Astrocyte (in vitro differentiated cells and primary cell): ENCODE measurements around the gene TGFB1. TPM values are rescaled to one million over a fixed set of nuclear protein-coding genes. Genes with fewer than 3 reads are reported as not detected.
A peak's percentile ranks its signal among the peaks of the same experiment; 100 is the strongest.

Experiments used
- DNase-seq: peaks from one replicate; pipeline ENCODE4 v3.0.0-alpha.2; 2010; ENCODE audit warnings: low read depth
- FAIRE-seq: peaks from 2 replicates; lab custom pipeline; 2011; peaks lifted over from hg19 to GRCh38; lab: Jason Lieb, UNC
- H2AFZ ChIP-seq: 2 replicates; pipeline ENCODE4 v1.6.0; 2012; ENCODE audit warnings: low read depth, low read length, inconsistent platforms
- H3K27ac ChIP-seq: 2 replicates; pipeline ENCODE4 v1.5.1; 2011; ENCODE audit warnings: low read depth, low read length, inconsistent platforms
- H3K27me3 ChIP-seq: 2 replicates; pipeline ENCODE4 v1.6.0; 2011; ENCODE audit warnings: low read length, inconsistent platforms; ENCODE audit not compliant: insufficient read depth
- H3K36me3 ChIP-seq: 2 replicates; pipeline ENCODE4 v1.5.1; 2011; ENCODE audit warnings: low read length, inconsistent platforms; ENCODE audit not compliant: insufficient read depth
- H3K4me1 ChIP-seq: 2 replicates; pipeline ENCODE4 v1.5.1; 2011; ENCODE audit warnings: low read length, inconsistent platforms; ENCODE audit not compliant: insufficient read depth
- H3K4me2 ChIP-seq: 2 replicates; pipeline ENCODE4 v1.6.0; 2012; ENCODE audit warnings: low read length, inconsistent platforms
- H3K4me3 ChIP-seq: 2 replicates; pipeline ENCODE4 v1.5.1; 2011; ENCODE audit warnings: low read depth, mild to moderate bottlenecking, low read length, inconsistent platforms; ENCODE audit not compliant: insufficient read depth
- H3K79me2 ChIP-seq: 2 replicates; pipeline ENCODE4 v1.6.0; 2012; ENCODE audit warnings: mild to moderate bottlenecking, low read length, inconsistent platforms; ENCODE audit not compliant: insufficient read depth
- H3K9ac ChIP-seq: 2 replicates; pipeline ENCODE4 v1.6.0; 2012; ENCODE audit warnings: mild to moderate bottlenecking, low read length, inconsistent platforms
- H3K9me3 ChIP-seq: 2 replicates; pipeline ENCODE4 v1.5.1; 2012; ENCODE audit warnings: low read depth, mild to moderate bottlenecking, low read length, inconsistent platforms; ENCODE audit not compliant: insufficient read depth
- H4K20me1 ChIP-seq: 2 replicates; pipeline ENCODE4 v1.6.0; 2012; ENCODE audit warnings: low read length, inconsistent platforms; ENCODE audit not compliant: insufficient read depth
- H3K27ac Mint-ChIP-seq: one replicate; pipeline ENCODE4 v1.8.0; 2021; ENCODE audit warnings: mild to moderate bottlenecking, mixed read lengths; ENCODE audit not compliant: unreplicated experiment
- H3K27me3 Mint-ChIP-seq: one replicate; pipeline ENCODE4 v1.8.0; 2021; ENCODE audit warnings: low read depth, mixed read lengths; ENCODE audit not compliant: unreplicated experiment
- H3K36me3 Mint-ChIP-seq: one replicate; pipeline ENCODE4 v1.8.0; 2021; ENCODE audit warnings: low read depth, mixed read lengths; ENCODE audit not compliant: unreplicated experiment
- H3K4me1 Mint-ChIP-seq: one replicate; pipeline ENCODE4 v1.8.0; 2021; ENCODE audit warnings: low read depth, mixed read lengths; ENCODE audit not compliant: unreplicated experiment
- H3K4me3 Mint-ChIP-seq: one replicate; pipeline ENCODE4 v1.8.0; 2021; ENCODE audit warnings: mild to moderate bottlenecking, moderate library complexity, mixed read lengths; ENCODE audit not compliant: unreplicated experiment
- H3K9me3 Mint-ChIP-seq: one replicate; pipeline ENCODE4 v1.8.0; 2021; ENCODE audit warnings: mild to moderate bottlenecking, mixed read lengths; ENCODE audit not compliant: unreplicated experiment
- EZH2 ChIP-seq: IDR thresholded peaks from 2 replicates; pipeline ENCODE4 v1.6.1; 2012; ENCODE audit warnings: mild to moderate bottlenecking, low read length, inconsistent platforms; ENCODE audit not compliant: insufficient read depth
- total RNA-seq: library from RNA; stranded (reverse); gene quantifications from 2 replicates; pipeline ENCODE4 v1.2.1, GENCODE V29; 2021
- TF ChIP-seq, protein P1 (sequence below): IDR thresholded peaks from 2 replicates; pipeline ENCODE4 v1.5.1; 2011; ENCODE audit warnings: low read depth, mild to moderate bottlenecking, inconsistent platforms, low read length, moderate library complexity; ENCODE audit not compliant: insufficient read depth

Gene TGFB1
- total RNA-seq, 1 donor from 2014 or later = 155 TPM

DNA sequence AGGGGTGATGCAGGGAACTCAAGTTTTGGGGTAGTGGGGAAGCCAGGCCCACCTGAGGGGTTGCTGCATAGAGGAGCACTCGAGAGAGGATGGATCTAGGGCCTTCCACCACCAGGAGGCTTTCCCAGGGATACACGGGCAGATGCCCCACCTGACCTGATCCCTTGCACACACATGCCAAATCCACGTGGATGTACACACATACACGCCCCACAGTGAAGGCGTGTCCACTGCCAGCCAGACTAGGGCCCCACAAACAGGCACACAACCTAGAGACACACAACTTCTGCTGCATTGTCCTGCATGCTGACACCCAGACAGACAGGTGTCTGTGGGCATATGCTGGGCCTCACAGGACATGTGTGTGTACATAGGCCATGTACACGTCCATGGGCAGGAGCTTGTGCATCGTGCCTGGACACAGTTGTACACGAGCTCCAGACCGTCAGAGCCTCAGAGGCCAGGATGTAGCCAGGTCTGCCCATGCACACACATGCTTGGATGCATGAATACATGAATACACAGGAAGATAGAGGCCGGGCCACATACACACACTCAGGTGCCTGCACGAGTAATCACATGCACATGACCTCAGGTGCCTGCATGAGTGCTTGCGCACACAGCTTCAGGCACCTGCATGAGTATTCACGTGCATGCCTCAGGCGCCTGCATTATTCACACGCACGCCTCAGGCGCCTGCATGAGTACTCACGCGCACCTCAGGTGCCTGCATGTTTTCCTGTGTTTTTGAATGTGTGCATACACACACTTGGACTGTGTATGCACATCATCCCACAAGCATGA lies 34.8 kb downstream of the TGFB1 start:
- DNase-seq (no peak), FAIRE-seq (no peak)
- Histone ChIP-seq H3K9me3 (no peaks in the 10 kb centered on the region), H3K4me1 (peaks cover 32% of the 10 kb centered on the region), H3K4me3 (no peak overlapping the region), H3K27ac (no peak overlapping the region), H4K20me1 (peaks cover 53% of the 10 kb centered on the region), H3K79me2 (peaks cover 13% of the 10 kb centered on the region), H3K9ac (no peak overlapping the region), H2AFZ (no peak overlapping the region), H3K4me2 (no peak overlapping the region), H3K27me3 (no peaks in the 10 kb centered on the region), H3K36me3 (peaks cover 20% of the 10 kb centered on the region)
- no peak for TF ChIP-seq EZH2
- Mint-ChIP-seq H3K9me3 (no peaks in the 10 kb centered on the region), H3K36me3 (peaks cover 21% of the 10 kb centered on the region), H3K4me1 (peaks cover 30% of the 10 kb centered on the region), H3K4me3 (no peak overlapping the region), H3K27ac (peak overlapping the region; percentile 18), H3K27me3 (no peaks in the 10 kb centered on the region)

DNA sequence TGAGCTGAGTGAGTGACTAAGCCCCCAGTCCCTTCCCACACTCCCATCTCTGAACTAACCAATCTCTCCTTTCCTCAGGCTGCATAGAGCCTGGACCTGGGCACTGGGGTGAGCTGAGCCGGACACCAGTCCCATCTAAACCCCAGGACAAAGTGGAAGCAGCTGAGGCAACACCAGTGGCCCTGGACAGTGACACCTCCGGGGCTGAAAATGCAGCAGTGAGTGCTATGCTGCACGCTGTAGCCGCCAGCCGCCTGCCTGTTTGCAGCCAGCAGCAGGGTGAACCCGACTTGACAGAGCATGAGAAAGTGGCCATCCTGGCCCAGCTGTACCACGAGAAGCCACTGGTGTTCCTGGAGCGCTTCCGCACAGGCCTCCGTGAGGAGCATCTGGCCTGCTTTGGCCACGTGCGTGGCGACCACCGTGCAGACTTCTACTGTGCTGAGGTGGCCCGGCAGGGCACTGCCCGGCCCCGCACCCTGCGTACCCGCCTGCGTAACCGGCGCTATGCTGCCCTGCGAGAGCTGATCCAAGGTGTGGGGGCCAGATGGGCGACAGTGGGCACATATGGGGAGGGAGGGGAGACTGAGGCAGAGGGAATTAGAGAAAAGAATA lies 37.3 kb downstream of the TGFB1 start:
- FAIRE-seq = no peak
- Mint-ChIP-seq H3K27me3 (no peaks in the 10 kb centered on the region), H3K4me3 (no peak overlapping the region), H3K36me3 (peaks cover 28% of the 10 kb centered on the region), H3K4me1 (peaks cover 29% of the 10 kb centered on the region), H3K27ac (no peak overlapping the region), H3K9me3 (no peaks in the 10 kb centered on the region)
- Histone ChIP-seq H3K36me3 (peaks cover 27% of the 10 kb centered on the region), H3K9ac (no peak overlapping the region), H3K79me2 (peaks cover 37% of the 10 kb centered on the region), H3K4me3 (no peak overlapping the region), H3K9me3 (no peaks in the 10 kb centered on the region), H3K27ac (no peak overlapping the region), H3K4me2 (no peak overlapping the region), H3K27me3 (no peaks in the 10 kb centered on the region), H2AFZ (no peak overlapping the region), H4K20me1 (peaks cover 71% of the 10 kb centered on the region), H3K4me1 (peaks cover 11% of the 10 kb centered on the region)
- DNase-seq = no peak
- TF ChIP-seq, protein P1, sequence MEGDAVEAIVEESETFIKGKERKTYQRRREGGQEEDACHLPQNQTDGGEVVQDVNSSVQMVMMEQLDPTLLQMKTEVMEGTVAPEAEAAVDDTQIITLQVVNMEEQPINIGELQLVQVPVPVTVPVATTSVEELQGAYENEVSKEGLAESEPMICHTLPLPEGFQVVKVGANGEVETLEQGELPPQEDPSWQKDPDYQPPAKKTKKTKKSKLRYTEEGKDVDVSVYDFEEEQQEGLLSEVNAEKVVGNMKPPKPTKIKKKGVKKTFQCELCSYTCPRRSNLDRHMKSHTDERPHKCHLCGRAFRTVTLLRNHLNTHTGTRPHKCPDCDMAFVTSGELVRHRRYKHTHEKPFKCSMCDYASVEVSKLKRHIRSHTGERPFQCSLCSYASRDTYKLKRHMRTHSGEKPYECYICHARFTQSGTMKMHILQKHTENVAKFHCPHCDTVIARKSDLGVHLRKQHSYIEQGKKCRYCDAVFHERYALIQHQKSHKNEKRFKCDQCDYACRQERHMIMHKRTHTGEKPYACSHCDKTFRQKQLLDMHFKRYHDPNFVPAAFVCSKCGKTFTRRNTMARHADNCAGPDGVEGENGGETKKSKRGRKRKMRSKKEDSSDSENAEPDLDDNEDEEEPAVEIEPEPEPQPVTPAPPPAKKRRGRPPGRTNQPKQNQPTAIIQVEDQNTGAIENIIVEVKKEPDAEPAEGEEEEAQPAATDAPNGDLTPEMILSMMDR = no peak
- TF ChIP-seq EZH2 = no peak

DNA sequence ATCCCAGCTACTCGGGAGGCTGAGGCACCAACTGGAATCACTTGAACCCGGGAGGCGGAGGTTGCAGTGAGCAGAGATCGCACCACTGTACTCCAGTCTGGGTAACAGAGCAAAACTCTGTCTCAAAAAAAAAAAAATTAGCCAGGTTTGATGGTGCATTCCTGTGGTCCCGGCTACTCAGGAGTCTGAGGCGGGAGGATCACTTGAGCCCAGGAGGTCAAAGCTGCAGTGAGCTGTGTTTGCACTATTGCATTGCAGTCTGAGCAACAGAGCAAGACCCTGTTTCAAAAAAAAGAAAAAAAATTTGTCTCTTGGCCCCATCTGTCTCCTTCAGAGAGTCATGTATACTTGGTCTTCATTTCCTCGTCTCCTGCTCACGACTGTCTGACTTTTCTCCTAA lies 42.1 kb downstream of the TGFB1 start:
- TF ChIP-seq, protein P1 = no peak
- TF ChIP-seq EZH2 = no peak
- Histone ChIP-seq H3K9me3 (no peaks in the 10 kb centered on the region), H3K4me2 (peak overlapping the region; percentile 97), H3K4me1 (peaks cover 22% of the 10 kb centered on the region), H3K79me2 (peaks cover 50% of the 10 kb centered on the region), H3K9ac (peak overlapping the region; percentile 95), H2AFZ (no peak overlapping the region), H3K36me3 (peaks cover 21% of the 10 kb centered on the region), H3K27ac (no peak overlapping the region), H4K20me1 (peaks cover 54% of the 10 kb centered on the region), H3K27me3 (no peaks in the 10 kb centered on the region), H3K4me3 (no peak overlapping the region)
- peaks cover 33% of the 10 kb centered on the region for H3K4me1 Mint-ChIP-seq
- peak overlapping the region; percentile 99 for H3K4me3 Mint-ChIP-seq
- H3K27ac Mint-ChIP-seq = peak overlapping the region; percentile 41
- FAIRE-seq (no peak), DNase-seq (no peak)
- H3K9me3 Mint-ChIP-seq = no peaks in the 10 kb centered on the region
- peaks cover 13% of the 10 kb centered on the region for H3K36me3 Mint-ChIP-seq
- H3K27me3 Mint-ChIP-seq = no peaks in the 10 kb centered on the region
